Measurements from ENCODE around the gene STARD3. TPM values are rescaled to one million over a fixed set of nuclear protein-coding genes. Genes with fewer than 3 reads are reported as not detected.

STARD3 gene
- total and polyA plus RNA-seq, 12 donors = 38.6 to 220 (median 93.6) TPM

- Histone ChIP-seq H3K27ac (no peak overlapping the region), H3K9me3 (replicated peaks in 1 of 3) (no peaks in the 10 kb centered on the region), H3K27me3 (peaks cover 83% of the 10 kb centered on the region), H3K4me1 (replicated peaks in 1 of 2) (peaks cover 7 to 16% of the 10 kb centered on the region in 2 donors), H3K4me3 (no peak overlapping the region), H3K36me3 (replicated peaks in 1 of 2) (no peaks in the 10 kb centered on the region)
- TF ChIP-seq POLR2A (IDR thresholded peaks at IDR 0.05) (no peak), CTCF (IDR thresholded peaks at IDR 0.05) (no peak)
- DNase-seq = no peak
- intact Hi-C loops (cut with DNase I) = no loop called here
- WGBS, 4 donors = 12 to 17% (median 13%) methylated on average over 14 to 22 of the region's 22 CpGs
These were observed 39.4 kb upstream of the STARD3 start for GRCh38 chr17:39597372-39598046.

GRCh38 chr17:39598047-39598481 is 38.9 kb upstream of the STARD3 start:
- peak in 1 of 7 donors; percentile 32 for DNase-seq
- Histone ChIP-seq H3K27ac (no peak overlapping the region), H3K36me3 (replicated peaks in 1 of 2) (no peaks in the 10 kb centered on the region), H3K9me3 (replicated peaks in 1 of 3) (no peaks in the 10 kb centered on the region), H3K4me3 (no peak overlapping the region), H3K4me1 (replicated peaks in 1 of 2) (peaks cover 7 to 16% of the 10 kb centered on the region in 2 donors), H3K27me3 (peaks cover 86% of the 10 kb centered on the region)
- TF ChIP-seq POLR2A (IDR thresholded peaks at IDR 0.05) = no peak
- no peak for TF ChIP-seq CTCF (IDR thresholded peaks at IDR 0.05)
- WGBS, 4 donors = 5 to 34% (median 12%) methylated on average over 4 to 13 of the region's 13 CpGs
- intact Hi-C loops (cut with DNase I) = no loop called here

GRCh38 chr17:39598630-39599003 is 38.3 kb upstream of the STARD3 start:
- H3K36me3 ChIP-seq (replicated peaks in 1 of 2) = no peaks in the 10 kb centered on the region
- 4 to 9% (median 5%) methylated on average over 8 to 17 of the region's 17 CpGs for WGBS, 4 donors
- H3K4me1 ChIP-seq (replicated peaks in 1 of 2) = peaks cover 7 to 16% of the 10 kb centered on the region in 2 donors
- H3K27me3 ChIP-seq = peaks cover 86% of the 10 kb centered on the region
- H3K9me3 ChIP-seq (replicated peaks in 1 of 3) = no peaks in the 10 kb centered on the region
- intact Hi-C loops (cut with DNase I) = no loop called here
- DNase-seq = no peak
- H3K27ac ChIP-seq = no peak overlapping the region
- H3K4me3 ChIP-seq = peak overlapping the region in 1 of 4 donors; percentile 32
- TF ChIP-seq CTCF (IDR thresholded peaks at IDR 0.05) = no peak
- TF ChIP-seq POLR2A (IDR thresholded peaks at IDR 0.05) = no peak

- intact Hi-C loops (cut with DNase I) = no loop called here
- H3K36me3 ChIP-seq (replicated peaks in 1 of 2) = no peaks in the 10 kb centered on the region
- H3K4me1 ChIP-seq (replicated peaks in 1 of 2) = peaks cover 7 to 16% of the 10 kb centered on the region in 2 donors
- peaks cover 89% of the 10 kb centered on the region for H3K27me3 ChIP-seq
- no peak for TF ChIP-seq CTCF (IDR thresholded peaks at IDR 0.05)
- TF ChIP-seq POLR2A (IDR thresholded peaks at IDR 0.05) = no peak
- no peak for DNase-seq
- 3 to 7% (median 6%) methylated on average over 26 to 36 of the region's 36 CpGs for WGBS, 4 donors
- no peak overlapping the region for H3K27ac ChIP-seq
- H3K9me3 ChIP-seq (replicated peaks in 1 of 3) = no peaks in the 10 kb centered on the region
- peak overlapping the region in 1 of 4 donors; percentile 32 for H3K4me3 ChIP-seq
These were observed 37.8 kb upstream of the STARD3 start for GRCh38 chr17:39599004-39599664.
